ENCODE data around the gene CPZ. TPM values are rescaled to one million over a fixed set of nuclear protein-coding genes. Genes with fewer than 3 reads are reported as not detected.

The CPZ gene
- 4.9 and 12.6 TPM in 2 replicates for total RNA-seq (ENCODE audit: low replicate concordance)
- long read RNA-seq, transcript CPZ-202 (11 exons, 2,267 nt) = major isoform, 5 of 12 reads
- long read RNA-seq, partial matches to known transcripts = 5 of 12 reads
- long read RNA-seq, other reads (novel, unspliced or antisense) = 2 of 12 reads

DNA sequence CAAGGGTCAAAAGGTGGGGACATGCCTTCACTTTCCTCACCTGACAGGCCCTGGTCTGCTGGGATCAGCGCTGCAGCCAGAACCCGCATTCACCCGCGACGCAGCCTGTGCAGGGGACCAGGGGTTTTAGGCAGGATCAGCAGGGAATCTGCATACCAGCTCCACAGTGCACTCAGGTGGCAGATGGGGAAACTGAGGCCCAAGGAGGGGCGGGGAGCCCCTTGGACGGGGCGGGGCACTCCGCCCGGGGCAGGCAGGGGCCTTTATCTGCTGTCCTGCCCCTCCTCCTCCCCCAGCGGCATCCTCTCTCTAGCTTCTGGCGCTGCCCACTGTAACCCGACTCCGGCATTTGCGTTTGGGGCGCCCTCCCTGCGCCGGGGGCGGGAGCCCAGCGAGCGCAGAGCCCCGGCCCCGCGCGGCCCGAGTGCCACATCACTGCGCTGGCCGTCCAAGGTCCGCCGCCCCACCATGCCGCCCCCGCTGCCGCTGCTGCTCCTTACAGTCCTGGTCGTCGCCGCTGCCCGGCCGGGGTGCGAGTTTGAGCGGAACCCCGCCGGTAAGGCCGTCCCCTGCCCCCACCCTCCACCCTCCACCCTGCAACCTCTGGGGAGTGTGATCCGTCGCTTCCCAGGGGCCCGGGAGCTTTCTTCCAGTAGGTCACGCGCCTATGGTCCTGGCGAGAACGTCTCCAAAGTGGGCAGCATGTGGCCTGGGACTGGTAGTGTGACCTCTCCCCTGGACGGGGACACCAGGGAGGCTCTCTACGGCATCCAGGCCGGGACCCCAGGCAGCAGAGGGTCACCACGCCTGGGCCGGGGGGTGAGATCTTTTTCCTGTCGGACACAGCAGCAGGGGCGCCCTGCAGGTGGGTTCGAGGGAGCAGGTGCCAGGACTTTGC is at the start of gene CPZ:
TSS of gene CPZ (plus strand) at position 400 of the 898 bp plus-strand sequence. CDS start at position 469, 69 bp downstream.
- no peak for TF ChIP-seq CTCF (conservative IDR thresholded peaks at IDR 0.05)
- Mint-ChIP-seq H3K4me3 (peak within 1 kb of the TSS; percentile 85), H3K9me3 (no peaks in the 10 kb centered on the region), H3K27me3 (peaks cover 33% of the 10 kb centered on the region), H3K27ac (no peak within 1 kb of the TSS), H3K4me1 (ENCODE audit: unreplicated experiment) (peaks cover 25% of the 10 kb centered on the region), H3K36me3 (no peaks in the 10 kb centered on the region)
- DNase-seq (ENCODE audit: extremely low spot score, unreplicated experiment) = no peak

GRCh38 chr4:8542776-8543525 is 49.6 kb upstream of the CPZ start:
- TF ChIP-seq CTCF (conservative IDR thresholded peaks at IDR 0.05) = no peak
- no peaks in the 10 kb centered on the region for H3K9me3 Mint-ChIP-seq
- no peak overlapping the region for H3K4me3 Mint-ChIP-seq
- H3K36me3 Mint-ChIP-seq = no peaks in the 10 kb centered on the region
- no peak for DNase-seq (ENCODE audit: extremely low spot score, unreplicated experiment)
- peaks cover 6% of the 10 kb centered on the region for H3K27me3 Mint-ChIP-seq
- H3K4me1 Mint-ChIP-seq (ENCODE audit: unreplicated experiment) = peaks cover 5% of the 10 kb centered on the region
- no peak overlapping the region for H3K27ac Mint-ChIP-seq

DNA sequence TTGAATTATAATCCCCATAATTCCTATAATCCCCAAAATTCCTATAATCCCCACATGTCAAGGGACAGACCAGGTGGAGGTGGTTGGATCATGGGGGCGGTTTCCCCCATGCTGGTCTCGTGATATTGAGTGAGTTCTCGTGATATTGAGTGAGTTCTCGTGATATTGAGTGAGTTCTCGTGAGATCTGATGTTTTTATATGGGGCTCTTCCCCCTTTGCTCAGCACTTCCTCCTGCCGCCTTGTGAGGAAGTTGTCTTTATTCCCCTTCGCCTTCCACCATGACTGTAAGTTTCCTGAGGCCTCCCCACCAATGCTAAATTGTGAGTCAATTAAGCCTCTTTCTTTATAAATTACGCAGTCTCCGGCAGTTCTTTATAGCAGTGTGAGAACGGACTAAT is 48.9 kb upstream of the CPZ start:
- no peak for TF ChIP-seq CTCF (conservative IDR thresholded peaks at IDR 0.05)
- Mint-ChIP-seq H3K27me3 (peaks cover 6% of the 10 kb centered on the region), H3K4me1 (ENCODE audit: unreplicated experiment) (peaks cover 5% of the 10 kb centered on the region), H3K27ac (no peak overlapping the region), H3K4me3 (no peak overlapping the region), H3K9me3 (no peaks in the 10 kb centered on the region), H3K36me3 (no peaks in the 10 kb centered on the region)
- no peak for DNase-seq (ENCODE audit: extremely low spot score, unreplicated experiment)

DNA sequence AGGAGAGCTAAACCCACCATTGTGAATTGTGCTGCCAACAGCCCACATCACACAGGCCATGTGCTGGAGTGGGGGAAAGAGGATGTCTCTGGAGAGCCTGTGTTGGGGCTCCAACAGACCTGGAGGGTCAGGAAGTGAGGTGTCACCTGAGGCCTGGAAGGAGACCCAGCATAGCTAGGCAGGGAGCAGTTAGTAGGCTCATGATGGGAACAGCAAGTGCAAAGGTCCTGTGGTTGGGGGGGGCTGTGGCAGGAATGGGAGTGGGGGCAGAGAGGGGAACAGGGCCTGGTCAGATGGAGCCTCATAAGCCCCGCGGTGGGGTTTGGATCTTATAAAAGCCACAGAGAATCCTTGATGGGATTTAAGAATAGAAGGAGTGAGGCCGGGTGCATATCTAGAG is 48.3 kb upstream of the CPZ start:
- H3K4me3 Mint-ChIP-seq = no peak overlapping the region
- no peak for TF ChIP-seq CTCF (conservative IDR thresholded peaks at IDR 0.05)
- H3K4me1 Mint-ChIP-seq (ENCODE audit: unreplicated experiment) = peaks cover 5% of the 10 kb centered on the region
- DNase-seq (ENCODE audit: extremely low spot score, unreplicated experiment) = no peak
- no peaks in the 10 kb centered on the region for H3K9me3 Mint-ChIP-seq
- H3K27me3 Mint-ChIP-seq = peaks cover 6% of the 10 kb centered on the region
- no peak overlapping the region for H3K27ac Mint-ChIP-seq
- H3K36me3 Mint-ChIP-seq = no peaks in the 10 kb centered on the region

DNA sequence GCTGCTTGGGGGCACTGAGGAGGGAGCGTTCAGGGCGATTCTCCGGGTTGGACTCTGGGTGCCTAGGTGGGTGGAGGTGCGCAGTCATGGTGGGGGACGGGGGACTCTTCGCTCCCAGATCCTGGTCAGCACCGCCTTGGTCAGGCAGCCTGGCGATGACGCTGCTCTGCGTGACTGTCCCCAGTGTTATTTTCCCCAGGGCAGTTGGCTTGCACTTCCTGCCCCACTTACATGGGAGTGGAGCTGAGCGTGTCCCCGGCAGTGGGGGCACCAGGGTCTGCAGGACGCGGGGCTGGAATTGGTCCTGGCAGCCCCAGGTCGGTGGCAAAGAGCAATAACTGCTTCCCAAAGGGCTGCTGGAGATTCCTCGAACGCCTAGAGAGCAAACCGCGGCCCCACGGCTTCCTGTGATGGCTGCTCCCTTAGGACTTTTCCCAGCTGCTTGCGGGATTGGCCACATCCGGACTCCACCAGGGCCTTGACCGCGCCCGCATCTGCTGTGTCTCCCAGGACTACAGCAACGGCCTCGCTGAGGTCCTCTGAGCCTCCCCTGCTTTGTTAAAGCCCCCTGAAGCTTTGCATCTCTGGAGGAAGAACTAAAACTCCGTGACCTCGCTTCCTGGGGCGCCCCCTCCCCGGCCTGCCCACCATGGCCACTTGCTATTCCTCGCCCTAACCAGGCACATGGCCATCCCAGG is 47.7 kb upstream of the CPZ start:
- Mint-ChIP-seq H3K9me3 (no peaks in the 10 kb centered on the region), H3K36me3 (no peaks in the 10 kb centered on the region), H3K4me3 (no peak overlapping the region), H3K4me1 (ENCODE audit: unreplicated experiment) (peaks cover 5% of the 10 kb centered on the region), H3K27me3 (peaks cover 6% of the 10 kb centered on the region), H3K27ac (no peak overlapping the region)
- DNase-seq (ENCODE audit: extremely low spot score, unreplicated experiment) = no peak
- no peak for TF ChIP-seq CTCF (conservative IDR thresholded peaks at IDR 0.05)
